Urothelium cell line (cell line): Measurements from ENCODE around the gene KIAA1549.
A peak's percentile ranks its signal among the peaks of the same experiment; 100 is the strongest.

Experiments
- DNase-seq: peaks from one replicate; pipeline ENCODE4 v3.0.0; 2011; ENCODE audit warnings: low spot score, mixed read lengths
- FAIRE-seq: peaks from 2 replicates; lab custom pipeline; 2011; peaks lifted over from hg19 to GRCh38; lab: Jason Lieb, UNC

KIAA1549 gene

DNA sequence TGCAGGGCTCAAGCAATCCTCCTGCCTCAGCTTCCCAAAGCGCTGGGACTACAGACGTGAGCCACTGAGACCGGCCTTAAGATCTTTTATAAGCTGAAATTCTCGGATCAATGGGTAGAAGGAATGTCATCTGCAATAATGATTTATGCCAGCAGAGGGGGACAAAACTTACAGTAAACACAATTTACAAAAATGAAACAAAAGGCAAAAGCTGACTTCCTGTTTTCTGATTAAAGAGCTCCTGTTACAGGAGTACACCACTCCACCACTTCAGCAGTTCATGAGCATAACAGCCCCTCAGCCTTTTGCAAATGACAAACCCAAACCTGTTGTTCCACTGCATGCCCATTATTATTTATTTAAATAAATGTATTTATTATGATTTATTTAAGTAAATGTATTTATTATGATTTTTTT lies 94.7 kb downstream of the KIAA1549 start:
- FAIRE-seq (no peak), DNase-seq (peak; percentile 40)

DNA sequence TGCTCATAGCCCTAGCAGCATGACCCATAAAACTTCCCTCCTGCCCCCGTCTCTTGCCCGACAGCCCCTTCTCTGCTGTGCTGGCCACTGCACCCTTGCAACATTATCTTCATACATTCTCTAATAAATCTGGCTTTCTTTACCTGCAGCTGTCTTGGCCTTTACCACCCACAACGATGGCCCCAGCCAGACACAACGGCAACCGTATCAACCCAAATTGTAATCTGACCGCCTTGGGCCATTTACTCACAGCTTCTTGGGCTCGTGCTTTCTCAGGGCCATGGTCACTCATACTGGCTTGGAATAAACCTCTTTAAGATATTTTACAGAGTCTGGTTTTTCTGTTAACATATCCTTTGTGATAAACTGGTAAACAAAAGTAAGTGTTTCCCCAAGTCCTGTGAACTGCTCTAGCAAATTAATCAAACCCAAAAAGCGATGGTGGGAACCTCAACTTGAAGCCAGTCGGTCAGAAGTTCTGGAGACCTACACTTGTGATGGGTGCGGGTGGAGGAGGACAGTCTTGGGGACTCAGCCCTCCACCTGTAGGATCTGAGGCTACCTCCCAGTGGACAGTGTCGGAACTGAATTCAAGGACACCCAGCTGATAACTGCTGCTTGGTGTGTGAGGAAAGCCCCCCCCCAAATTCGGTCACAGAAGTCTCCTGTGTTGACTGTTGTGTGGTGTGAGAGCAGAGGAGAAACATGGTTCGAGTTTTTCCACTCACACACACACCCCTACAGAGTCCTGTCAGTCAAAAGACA lies 95.6 kb downstream of the KIAA1549 start:
- DNase-seq = no peak
- no peak for FAIRE-seq

DNA sequence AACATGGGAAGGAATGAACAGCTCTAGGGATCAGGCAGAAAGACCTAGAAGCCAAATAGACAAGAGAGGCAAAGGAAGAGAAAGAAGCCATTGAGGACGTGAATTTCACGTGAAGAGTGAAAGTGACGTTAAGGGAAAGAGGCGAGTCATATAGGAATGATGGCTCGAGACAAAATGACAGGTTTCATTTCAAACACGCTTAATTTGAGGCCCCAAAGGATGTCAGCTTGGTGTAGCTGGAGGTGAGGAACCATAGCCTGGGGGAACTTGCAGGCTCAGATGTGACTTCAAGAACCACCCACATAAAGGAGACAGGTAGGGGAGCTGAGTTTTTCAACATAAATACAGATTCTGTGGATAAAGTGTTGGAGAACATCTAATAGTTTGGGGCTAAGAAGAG lies 98.9 kb downstream of the KIAA1549 start:
- DNase-seq (no peak), FAIRE-seq (no peak)

DNA sequence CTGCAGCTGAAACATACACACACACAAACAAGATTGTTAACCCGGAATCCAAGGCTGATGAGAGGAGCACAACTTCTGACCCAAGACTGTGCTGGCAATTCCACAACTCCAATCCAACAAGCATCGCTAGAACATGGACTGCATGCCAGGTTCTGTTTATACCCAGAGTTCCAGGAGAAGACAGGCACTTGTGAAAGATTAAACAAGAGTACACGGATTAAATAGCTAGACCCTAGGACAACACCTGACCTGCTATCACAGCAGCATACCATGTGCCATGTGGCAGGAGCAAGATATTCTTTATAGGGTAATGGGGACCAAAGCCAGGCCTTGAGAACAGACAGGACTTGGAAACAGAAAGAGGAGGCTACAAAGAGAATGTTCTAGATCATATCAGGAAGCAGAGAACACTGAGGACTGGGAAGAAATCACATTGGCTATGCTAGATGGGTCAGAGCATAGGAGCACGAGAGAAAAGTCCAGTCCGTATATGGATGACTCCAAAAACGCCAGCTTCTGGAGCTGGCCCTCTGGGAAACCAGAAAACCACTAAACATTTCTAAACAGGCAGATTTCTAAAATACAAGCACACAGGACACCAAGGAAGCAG lies 99.5 kb downstream of the KIAA1549 start:
- DNase-seq (no peak), FAIRE-seq (no peak)

DNA sequence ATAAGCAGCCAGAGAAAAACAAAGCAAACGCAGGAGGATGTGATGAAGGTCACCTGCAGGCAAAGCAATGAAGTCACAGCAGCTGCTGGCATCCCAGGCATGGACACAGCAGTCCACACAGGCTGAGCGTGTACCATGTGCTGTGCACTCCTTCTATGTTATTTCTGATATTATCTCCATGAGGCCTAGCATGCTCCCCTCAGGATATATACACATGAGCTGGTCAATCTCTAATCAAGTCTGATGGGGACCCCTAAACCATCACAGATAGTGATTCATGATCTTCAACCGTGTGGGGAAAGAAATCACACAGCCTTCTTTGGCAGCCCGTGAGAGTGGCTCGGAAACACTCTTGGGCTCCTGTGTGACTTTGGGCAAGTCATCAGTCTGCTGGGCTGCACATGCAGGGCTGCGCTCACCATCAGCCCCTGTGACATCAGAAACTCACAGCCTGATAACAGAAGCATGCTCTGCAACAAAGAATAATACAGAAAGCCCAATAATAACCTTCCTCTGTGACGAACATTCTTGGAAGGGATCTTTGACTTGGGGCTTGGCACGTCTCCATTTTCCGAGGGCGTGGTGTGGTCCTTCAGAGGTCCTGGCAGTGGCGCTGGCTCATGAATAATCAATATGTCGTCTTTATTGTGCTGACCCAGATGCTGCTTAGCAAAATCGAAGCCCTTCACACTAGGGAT lies 100.2 kb downstream of the KIAA1549 start:
- DNase-seq (no peak), FAIRE-seq (no peak)

DNA sequence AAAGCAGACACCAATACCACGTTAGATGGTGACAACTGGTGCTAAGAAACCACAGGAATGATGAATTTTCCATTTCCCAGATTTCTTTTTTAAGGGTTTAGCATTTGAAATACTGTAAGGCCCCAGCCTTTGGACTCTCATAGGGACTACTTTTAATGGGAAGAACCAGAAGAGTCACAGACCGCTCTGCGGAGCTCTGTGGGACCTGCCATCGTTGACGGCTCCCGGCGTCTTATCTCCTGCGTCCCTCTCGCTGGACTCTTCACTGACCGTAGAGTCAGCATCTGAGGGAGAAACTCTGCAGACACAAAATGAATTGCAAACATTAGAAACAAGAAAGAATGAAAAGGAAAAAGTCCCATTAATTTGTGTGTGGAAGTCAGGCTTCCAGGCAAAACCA lies 101.8 kb downstream of the KIAA1549 start:
- FAIRE-seq = no peak
- no peak for DNase-seq

DNA sequence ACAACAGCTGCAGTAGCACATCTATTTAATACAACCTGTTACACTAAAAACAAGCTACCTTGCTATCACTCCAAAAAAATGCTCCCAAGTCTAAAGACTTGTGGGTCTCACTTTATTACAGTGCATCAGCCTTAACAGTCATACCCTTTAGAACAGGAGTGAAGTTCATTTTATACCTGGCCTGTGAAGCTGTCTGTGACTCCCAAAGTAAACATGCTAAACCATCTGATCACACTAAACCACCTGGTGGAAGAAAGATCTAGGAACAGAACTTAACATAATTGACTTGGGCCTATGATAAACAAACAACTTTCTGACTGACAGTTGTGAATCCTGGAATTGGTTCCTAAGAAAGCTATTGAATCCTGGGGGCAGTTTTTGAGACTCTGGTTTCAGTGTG lies 102.3 kb downstream of the KIAA1549 start:
- no peak for FAIRE-seq
- DNase-seq = no peak

DNA sequence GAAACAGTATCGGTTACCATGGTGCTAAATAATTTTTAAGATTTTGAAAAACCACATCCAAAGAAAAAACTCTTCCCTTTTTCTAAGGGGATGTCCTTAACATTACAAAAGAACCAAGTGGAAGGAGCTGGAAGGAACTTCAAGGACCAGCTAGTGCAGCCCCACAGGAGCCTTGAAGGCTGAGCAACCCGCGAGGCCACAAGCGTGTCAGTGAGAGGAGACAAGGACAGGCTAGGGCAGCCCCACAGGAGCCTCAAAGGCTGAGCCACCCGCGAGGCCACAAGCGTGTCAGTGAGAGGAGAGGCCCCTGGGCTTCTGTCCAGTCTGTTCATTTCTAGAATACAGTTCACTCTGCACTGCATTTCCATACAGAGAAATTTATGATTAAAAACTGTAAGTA lies 103.1 kb downstream of the KIAA1549 start:
- DNase-seq (no peak), FAIRE-seq (no peak)

DNA sequence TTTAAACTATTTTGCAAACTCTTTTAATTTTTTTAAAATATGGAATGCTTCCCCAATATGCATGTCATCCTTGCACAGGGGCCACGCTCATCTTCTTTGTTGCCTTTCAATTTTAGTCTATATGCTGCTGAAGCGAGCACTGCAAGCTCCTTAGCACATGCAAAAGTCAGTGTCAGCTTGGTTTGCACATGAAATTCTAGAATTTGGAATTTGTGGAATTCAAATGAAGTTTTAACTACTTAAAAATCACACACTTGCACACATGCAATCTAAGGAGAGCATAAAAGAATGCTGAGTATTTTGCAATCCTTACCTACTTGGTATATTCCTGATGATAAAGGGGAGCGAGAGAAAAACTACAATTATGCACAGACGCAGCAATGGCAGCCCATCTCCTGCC lies 104.9 kb downstream of the KIAA1549 start:
- no peak for FAIRE-seq
- DNase-seq = no peak

DNA sequence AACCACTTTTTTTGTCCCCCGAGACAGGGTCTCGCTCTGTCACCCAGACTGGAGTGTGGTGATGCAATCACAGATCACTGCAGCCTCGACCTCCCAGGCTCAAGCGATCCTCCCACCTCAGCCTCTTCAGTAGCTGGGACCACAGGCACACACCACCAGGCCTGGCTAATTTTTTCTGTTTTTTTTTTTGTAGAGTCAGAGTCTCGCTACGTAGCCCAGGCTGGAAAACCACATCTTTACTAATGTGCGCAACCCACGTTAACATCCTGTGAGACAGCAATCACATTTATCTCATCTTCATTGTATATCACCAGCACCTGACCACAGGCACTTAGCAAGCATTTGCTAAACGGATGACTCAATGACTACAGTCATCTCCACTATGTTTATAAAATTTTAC lies 105.4 kb downstream of the KIAA1549 start:
- no peak for FAIRE-seq
- DNase-seq = peak; percentile 71

DNA sequence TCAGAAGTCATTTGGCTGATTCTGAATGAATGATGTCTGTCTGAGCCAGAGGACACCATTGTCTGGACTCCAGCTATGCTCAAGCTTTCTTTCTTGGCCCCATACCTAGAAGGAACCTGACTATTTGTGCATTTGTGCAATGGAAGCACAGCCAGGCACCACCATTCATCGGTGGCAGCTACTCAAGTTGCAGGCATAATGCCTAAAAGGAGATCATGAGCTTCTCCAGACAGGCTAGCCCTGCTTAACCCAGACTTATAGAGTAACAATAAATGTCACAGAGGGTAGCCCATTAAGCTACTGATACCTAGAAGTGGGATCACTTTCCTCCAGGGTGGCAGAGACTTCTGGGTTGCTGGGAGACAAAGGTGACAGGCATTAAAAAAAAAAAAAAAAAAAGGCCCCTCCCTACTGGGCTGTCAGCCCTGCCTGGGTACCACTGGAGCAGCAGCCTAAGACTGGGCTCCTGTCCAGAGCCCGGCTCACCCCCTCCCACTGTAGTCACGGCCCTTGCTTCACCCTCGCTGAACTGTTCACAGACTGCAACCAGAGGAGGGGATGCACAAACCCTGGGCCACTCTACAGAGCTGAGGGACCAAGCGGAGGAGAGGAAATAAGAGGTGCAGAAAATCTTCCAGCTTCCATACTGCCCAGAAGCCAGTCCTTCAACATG lies 107.8 kb downstream of the KIAA1549 start:
- DNase-seq = no peak
- no peak for FAIRE-seq

DNA sequence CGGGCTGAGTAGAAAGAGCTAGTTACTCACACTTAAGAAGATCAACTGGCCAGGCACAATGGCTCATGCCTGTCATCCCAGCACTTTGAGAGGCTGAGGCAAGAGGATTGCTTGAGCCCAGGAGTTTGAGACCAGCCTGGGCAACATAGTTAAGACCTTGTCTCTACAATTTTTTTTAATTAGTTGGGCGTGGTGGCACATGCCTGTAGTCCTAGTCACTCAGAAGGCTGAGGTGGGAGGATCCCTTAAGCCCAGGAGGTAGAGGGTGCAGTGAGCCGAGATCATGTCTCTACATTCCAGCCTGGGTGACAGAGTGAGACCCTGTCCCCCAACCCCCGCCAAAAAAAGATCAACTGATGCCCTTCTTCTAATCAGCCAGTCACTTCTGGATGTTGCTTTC lies 108.6 kb downstream of the KIAA1549 start:
- FAIRE-seq (no peak), DNase-seq (no peak)

DNA sequence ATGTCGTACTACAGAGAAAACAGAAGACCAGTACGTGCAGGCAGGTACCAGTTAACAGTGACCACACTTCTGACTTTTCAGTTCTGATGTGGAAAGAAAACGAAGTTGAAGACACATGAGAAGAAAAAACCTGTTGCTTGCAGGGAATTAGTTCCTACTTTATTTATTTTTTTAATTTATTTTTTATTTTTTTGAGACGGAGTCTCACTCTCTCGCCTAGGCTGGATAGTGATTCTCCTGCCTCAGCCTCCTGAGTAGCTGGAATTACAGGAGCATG lies 109.4 kb downstream of the KIAA1549 start:
- DNase-seq = no peak
- FAIRE-seq = no peak

DNA sequence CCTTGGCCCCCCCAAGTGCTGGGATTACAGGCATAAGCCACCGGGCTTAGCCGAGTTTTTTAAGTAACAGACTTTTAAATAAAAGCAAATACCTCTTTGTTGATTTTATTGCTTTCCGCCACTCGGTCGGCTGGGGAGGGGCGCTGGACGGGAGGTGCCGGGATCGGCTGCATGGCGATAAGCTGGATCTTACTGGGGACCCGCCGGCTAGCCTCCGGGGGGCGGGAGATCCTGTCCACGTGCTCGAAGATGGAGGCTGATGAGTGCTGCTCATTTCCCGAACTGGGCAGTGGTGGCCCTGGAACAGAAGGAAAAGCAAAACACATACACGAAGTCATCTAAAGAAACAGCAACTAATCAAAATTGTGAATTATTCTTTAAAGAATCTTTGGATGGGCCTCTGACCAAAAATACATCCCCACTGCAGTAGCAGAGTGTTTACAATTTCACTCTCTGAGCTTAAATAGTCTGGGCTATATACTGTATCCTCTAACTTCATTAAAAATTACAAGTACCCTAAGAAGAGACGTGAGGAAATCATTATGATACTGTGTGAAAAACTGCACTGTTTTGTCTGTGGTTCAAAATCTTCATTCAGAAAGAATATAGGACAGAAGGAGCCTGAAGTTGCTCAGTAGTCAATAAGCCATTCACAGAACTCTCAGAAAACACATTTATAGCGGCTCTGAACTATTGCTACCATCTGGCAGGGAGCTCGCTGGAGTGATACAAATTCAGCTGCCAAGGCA lies 110.0 kb downstream of the KIAA1549 start:
- no peak for FAIRE-seq
- no peak for DNase-seq

DNA sequence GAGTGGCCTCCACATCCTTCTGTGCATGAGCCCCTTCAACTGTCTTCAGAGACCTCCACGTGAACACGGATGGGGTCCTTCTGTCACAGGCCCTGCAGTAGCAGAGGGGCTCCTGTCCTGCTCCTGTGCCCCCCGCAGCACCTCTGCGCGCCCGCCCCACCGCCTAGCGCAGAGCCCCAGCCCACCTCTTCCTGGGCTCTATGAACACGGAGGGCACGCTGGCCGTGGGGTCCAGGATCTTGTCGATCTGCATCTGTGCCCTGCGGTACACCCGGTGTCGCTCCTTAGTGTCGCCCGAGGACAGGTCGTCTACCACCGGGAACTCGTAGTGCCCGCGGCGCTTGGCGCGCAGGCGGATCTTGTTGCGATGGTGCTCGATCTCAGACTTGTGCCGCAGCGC lies 111.8 kb downstream of the KIAA1549 start:
- FAIRE-seq = no peak
- DNase-seq = no peak

DNA sequence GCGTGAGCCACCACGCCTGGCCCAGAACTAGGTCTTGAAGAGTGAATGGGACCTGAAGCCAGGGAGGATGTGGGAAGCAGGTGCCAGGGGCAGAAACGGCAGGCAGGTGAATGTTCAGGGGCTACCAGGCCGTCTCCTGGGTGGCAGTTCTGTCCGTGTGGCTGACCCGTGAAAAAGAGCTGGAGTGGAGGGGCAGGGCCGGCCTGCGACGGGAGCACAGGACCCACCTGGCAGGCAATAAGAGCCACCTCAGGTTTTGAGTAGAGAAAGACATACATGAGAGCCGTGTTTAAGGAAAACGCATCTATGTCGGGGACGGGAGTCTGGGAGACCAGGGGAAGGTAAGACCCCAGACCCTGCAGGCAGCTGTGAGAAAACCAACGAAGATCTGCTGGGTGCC lies 112.5 kb downstream of the KIAA1549 start:
- DNase-seq (no peak), FAIRE-seq (no peak)

DNA sequence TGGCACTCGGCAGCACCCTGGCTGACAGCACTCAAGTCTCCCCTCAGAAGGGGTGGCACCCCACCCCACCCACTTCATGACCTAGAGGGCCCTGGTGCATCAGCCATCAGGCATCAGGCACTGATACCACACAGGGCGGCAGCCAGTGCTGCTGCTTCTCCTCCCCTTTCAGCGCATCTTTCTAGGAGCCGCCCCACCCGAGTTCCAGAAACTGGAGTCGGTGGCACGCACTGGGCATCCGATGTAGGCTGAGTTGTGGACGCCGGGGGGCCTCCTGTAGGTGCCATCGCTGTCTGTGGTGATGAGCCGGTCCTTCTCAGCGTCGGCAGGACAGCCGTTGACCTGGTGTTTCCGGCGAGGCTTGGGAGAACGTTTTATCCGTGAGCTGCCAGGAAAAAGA lies 113.4 kb downstream of the KIAA1549 start:
- FAIRE-seq (no peak), DNase-seq (no peak)

DNA sequence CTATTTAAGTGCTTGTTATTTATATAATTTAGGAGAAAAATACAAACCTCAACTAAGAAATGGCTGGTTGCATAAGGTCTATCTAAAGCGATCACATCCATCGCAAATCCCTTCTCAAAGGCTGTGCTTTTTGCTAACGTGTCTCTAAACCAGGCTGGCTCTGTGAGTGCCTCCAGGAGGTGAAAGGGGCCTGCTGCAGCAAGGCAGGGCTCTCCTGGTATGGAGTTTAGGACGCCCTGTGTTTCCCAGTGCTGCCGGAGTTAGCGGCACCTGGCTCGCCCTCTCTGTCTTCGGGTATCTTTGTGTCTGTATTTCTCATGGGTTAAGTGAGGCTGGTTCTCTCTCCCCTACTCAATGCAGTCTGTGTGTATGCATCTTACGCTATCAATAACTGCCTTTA lies 114.8 kb downstream of the KIAA1549 start:
- no peak for FAIRE-seq
- DNase-seq = no peak

DNA sequence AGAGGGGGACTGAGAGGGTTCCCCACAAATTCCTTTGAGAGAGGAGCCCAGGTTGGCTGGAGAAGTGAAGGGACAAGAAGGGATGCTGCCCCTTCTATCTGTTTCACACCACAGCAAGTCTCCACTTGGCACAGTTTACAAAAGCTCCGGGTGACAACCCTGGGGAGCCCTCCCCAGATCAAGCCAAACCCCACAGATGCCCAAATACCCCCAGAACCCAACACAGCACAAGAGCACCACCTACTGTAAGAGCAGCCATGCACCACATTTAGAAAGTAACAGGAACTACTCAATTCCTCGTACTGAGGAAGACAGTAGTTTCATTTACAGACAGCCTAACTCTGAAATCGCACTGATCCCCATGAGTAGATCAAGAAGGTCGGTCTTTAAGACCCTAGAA lies 115.3 kb downstream of the KIAA1549 start:
- no peak for FAIRE-seq
- DNase-seq = no peak

DNA sequence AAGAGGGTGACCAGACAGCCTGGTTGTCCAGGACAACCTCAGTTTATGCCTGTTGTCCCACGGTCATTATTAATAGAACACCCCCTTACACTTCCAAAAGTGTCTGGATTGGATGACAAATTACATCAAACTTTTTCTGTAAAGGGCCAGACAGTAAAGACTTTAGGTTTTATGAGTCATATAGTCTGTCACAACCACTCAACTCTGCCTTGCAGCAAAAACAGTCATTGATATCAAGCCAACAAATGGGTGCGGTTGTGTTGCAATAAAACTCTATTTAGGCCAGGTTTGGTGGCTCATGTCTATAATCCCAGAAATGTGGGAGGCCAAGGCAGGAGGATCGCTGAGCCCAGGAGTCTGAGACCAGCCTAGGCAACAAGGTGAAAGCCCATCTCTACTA lies 116.5 kb downstream of the KIAA1549 start:
- no peak for FAIRE-seq
- peak; percentile 51 for DNase-seq

DNA sequence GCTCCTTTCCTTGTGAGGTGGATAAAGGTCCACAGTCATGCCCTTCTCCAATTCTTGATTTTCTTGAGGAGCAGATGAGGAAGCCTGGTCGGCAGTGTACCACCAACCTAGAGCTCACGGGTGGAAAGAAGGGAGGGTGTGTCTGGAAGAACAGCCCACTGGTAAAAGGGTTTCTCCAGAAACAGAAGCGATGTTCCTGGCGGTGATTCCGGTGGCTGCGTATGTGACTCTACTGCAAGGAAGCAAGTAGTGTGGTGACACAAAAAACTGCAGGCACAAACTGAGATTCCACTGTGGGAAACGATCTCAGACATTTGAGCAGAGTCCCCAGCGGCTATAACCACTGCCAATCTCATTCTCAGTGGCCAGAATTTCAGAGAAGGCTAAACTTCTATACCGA lies 117.3 kb downstream of the KIAA1549 start:
- no peak for FAIRE-seq
- DNase-seq = no peak
